ENCODE measurements around the gene RNF130. TPM values are rescaled to one million over a fixed set of nuclear protein-coding genes. Genes with fewer than 3 reads are reported as not detected.
"Not testable (repeated sequence)": the region's sequence is repeated elsewhere in the genome, so short reads cannot be mapped to it uniquely, and the experiment has no call there.

RNF130 gene
- total RNA-seq, 1 experiment from 2014 or later: 99.2 TPM

DNA sequence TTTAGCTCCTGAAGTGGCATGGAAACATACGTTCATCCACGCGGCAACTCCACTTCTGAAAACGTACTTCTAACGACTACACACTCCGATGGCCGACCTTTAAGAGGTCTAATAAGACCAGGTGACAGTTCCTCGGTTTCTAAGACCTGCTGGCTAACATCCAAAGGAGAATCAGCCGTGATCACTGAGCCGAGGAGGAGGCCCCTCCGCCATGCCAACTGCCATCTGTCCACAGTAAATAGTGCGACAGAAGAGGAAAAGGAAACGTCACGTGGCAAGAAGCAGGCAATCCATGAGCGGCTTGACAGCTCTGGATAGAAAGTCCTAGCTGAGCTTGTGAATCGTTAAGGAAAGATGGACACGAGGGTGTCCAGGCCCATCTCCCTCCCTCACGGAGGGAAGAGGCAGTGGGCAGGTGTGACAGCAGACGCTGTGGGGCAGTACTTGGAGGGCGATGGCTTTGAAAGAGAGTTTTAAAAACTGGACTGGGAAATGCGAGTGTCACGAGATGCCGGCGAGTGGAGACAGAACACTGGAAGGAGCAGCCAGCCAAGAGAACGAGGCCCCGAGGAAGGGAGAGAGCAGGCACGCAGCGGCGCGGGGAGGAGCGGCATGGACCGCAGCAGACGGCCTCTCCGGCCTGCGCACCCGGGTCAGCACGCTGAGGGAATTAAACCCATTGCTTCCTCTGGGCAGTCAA, 97.2 kb downstream of the RNF130 start:
- DNase-seq (ENCODE audit: low spot score): no peak

DNA sequence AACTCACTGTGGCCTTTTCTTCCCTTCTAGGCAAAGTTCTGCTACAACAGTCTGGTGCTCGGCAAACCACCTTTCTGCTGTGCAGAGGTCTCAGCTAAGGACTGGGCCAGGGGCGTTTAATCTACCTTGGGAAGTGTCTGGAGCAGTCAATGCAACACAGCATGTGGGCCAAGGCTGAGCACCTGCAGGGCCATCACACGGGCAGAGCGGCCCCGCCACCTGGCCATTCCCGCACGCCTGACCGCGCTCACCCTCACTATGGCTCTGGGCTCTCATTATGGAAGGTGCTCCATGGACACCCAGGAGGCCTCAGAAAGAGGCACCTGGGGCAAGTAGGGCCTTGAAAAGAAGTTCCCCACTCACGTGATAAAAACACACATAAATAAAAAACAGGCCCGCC, 98.2 kb downstream of the RNF130 start:
- no peak for DNase-seq (ENCODE audit: low spot score)

DNA sequence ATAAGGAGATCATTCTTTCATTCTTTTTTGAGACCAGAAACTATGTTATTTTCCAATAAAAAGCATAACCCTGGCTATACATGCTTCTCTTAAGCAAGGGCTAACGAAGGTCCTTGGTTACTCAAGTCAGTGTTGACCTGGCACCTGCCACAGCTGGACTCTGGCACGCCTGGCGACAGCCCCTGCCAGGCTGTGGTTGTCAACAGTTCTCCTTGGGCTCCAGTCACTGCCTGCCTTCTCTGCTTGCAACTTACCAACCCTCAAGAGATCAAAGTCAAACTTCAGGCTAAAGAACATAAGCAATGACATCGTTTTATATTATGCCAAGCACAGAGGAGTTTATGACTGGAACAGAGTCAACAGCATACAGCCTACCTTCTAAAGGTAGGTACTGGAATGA, 102.4 kb downstream of the RNF130 start:
- no peak for DNase-seq (ENCODE audit: low spot score)

DNA sequence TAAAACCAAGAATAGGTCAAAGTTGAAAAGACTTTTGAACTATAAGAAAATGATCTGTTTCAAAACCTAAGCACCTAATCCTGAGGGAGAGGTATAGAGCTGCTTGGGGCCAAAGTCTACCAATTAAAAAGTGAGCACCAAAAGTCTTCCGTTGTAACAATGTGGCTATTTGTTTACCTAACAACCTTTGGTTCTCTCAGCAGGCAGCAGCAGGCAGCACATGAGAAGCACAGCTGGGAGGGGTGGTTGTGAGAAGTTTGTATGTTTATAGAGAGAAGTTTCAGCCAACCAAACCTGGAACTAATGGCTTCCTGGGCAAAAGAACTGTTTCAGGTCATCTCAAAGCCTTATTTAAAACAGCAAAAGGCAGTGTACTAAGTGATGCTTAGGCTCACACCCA, 104.1 kb downstream of the RNF130 start:
- no peak for DNase-seq (ENCODE audit: low spot score)

DNA sequence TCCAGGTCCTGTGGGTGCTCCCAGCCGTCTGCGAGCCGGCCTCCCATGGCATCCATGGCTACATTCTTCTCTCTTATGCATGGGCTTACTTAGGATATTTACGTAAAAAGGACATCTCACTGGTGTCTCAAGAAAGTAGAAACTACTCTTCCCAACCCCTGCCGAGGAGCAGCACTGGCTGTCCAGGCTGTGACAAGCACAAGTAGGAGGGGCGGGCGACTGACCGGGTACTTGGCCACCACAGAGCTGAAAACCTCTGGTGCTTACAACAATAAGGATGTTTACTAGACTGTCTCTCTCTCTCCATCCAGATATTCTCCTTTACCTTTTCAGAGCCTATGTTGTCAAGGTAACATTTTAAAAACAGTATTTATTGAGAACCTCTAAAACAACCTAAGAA, 107.5 kb downstream of the RNF130 start:
- DNase-seq (ENCODE audit: low spot score): no peak

DNA sequence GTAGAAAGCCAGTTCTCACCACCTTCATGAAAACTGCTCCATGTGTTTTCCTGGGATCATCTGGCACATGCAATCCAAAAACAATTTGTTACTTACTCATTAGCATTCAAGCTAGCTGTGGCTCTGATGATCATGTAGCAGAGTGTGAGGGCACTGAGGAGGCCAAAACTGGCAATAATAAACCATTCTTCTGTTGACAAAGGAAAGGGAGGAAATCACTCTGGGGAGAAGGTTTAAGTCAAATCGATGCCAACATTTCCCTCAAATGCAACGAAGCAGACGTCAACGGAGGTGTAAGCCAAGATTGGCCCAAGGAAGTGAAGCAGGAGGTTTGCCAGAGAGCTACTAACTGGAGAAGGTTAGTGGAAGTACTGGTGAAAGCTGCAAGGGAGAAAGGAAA, 108.2 kb downstream of the RNF130 start:
- DNase-seq (ENCODE audit: low spot score): no peak

DNA sequence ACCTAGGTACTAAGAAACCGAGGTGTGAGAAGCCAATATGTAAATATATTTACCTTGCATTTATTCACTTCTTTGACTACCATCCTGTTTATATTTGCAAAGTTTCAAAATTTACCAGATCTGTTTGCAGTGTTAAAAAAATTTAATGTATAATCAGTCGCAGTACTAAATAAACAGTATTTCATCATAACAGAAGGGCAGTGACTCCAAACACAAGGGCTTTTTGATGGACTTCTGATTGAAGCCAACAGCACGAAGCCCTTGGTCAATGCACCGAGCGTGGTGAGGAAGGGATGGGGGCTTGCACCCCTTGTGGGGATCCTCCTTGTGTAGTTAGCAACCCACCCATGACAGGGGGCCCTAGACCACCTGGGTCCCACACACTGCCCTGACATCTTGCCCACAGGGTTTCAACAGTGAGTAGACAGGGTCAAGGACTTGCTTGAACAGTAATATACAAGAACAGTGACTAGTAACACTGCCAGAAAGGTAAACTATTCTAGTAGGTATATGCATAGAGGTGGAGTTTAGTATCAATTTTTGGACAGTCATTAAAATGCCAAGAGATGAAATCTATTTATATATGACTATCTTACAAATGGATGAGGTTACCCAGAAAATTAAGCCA, 111.2 kb downstream of the RNF130 start:
- no peak for DNase-seq (ENCODE audit: low spot score)

DNA sequence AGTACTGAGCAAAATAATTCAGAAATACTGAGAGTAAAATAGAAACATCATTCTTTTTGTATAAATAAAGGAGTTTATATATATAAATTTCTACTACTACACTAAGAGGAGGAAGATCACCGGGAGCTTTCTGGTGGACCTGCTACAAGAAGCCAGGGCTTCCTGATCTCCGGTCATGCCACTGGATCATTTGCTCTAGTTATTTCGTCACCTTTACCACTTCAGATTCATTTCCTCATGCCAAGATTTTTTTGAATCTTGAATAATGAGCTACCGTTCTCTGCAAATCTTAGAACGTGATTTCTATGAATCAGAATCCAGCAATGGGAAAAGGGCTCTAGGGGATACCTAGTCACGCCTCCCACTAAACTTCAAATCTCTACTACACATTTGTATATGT, 111.9 kb downstream of the RNF130 start:
- no peak for DNase-seq (ENCODE audit: low spot score)

DNA sequence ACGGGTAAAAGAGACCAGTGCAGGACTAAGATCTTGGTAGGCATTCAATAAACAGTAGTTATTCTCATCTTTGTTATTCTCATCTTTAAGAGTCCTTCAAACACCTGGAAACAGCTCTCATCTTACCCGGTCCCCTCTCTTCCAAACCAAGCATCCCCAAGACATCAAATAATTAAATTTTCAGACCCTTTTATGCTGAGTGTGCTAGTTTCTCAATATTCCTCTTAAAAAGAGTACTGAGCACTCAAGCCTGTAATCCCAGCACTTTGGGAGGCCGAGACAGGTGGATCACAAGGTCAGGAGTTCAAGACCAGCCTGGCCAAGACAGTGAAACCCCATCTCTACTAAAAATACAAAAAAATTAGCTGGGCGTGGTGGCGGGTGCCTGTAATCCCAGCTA, 112.4 kb downstream of the RNF130 start:
- DNase-seq (ENCODE audit: low spot score): not testable (repeated sequence)

DNA sequence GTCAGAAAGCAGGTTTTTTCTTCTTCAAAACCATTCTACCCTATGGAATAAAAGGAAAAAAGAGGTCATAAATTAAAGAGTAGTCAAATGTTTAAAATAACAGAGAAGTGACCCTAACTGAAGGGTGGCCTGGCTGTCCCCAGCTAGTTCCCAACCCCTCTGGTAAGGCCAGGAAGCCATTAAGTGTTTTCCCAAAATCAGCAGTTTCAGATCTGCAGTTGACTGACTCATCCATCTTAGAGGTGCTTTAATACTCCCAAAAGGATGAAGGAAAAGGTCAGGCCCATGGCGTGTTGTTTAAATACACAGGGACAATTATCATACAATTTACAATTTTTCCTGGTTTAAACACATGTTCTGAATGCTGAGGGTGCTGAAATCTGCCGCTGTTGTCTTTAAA, 115.9 kb downstream of the RNF130 start:
- DNase-seq (ENCODE audit: low spot score): no peak

DNA sequence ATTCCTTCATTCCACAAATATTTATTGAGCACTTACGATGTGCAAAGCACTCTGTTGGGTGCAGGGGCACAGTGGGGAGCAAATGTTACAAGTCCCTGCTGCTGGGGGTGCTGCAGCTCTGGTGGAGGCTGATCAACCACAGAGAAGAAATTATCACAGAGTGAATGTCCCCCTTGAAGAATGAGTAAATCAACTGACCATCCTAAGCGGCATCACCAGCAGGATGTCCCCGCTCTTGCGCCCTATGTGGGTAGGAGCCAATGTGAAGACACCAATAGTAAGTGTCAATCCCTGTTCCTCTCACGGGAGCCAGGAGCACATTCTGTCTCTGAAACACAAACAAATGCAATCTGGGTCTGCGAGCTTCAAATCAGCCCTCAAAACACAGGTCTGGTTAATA, 116.5 kb downstream of the RNF130 start:
- DNase-seq (ENCODE audit: low spot score): no peak

DNA sequence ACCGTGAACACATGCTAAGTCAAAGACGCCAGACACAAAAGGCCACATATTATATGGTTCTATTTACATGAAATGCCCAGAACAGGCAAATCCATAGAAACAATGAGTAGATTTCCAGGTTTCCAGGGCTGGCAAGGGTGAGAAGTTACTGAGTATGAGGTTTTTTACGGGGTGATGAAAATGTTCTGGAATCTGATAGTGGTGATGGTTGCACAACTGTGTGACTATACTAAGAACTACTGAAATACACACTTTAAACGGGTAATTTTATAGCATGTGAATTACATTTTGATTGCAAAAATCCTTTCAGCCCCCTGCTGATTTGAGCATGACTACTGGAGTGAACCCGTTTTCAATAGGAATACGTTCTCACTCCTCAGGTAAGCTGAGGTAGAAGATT, 117.1 kb downstream of the RNF130 start:
- DNase-seq (ENCODE audit: low spot score): no peak

DNA sequence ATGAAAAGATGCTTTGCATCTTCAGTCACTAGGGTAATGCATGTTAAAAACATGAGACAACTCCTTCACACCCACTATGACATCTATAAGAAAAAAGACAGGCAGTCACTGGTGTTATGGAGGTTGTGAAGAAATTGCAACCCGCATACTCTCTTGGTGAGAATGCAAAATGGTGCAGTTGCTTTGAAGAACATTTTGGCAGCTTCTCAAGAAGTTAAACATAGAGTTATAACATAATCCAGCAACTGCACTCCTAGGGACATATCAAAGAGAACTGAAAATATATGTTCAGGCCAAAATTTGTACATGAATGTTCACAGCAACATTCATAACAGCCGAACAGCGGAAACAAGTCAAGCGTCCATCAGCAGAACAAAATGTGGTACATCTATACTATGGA, 117.6 kb downstream of the RNF130 start:
- no peak for DNase-seq (ENCODE audit: low spot score)

DNA sequence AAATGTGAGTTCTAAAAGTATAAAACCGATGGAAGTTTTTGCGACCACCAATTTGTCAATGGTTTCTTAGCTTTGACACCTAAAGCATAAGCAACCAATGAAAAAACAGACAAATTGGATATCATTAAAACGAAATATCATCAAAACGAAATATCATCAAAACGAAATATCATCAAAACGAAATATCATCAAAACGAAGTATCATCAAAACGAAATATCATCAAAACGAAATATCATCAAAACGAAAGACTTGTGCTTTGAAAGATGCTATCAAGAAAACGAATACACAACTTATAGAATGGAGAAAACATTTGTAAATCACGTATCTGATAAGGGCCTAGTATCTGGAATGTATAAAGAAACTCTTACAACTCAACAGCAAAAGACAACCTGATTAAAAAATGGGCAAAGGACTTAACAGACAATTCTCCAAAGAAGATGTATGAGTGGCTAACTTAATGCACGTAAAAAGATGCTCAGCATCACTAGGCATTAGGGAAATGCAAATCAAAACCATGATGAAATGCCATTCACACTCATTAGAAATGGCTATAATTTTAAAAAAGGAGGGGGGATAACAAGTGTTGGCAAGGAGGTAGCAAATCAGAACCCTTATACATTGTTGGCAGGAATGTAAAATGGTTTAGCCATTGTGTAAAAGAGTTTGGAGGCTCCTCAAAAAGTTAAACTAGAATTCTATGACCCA, 134.4 kb downstream of the RNF130 start:
- no peak for DNase-seq (ENCODE audit: low spot score)

DNA sequence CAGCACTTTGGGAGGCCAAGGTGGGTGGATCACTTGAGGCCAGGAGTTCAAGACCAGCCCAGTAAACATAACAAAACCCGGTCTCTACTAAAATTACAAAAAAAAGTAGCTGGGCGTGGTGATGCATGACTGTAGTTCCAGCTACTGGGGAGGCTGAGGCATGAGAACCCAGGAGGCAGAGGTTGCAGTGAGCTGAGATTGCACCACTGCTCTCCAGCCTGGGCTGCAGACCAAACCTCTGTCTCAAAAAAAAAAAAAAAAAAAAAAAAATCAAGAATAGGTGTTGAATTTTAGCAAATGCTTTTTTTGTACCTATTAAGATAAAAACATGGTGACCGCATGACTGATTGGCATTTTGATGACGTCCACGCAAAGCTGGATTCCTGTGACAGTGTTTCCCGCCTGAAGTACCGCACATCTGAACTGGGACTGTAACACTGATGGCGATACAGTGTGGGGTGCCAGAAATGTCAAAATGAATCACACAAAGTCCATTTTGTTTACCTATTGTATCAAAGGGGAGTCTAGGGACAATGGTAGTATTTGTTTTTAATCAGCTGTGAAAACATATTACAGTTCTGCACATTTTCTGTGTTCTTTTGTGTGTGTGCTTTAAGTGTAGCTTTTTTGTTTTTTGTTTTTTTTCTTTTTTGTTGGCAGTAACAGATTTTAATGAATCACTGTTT, 140.6 kb downstream of the RNF130 start:
- no peak for DNase-seq (ENCODE audit: low spot score)

DNA sequence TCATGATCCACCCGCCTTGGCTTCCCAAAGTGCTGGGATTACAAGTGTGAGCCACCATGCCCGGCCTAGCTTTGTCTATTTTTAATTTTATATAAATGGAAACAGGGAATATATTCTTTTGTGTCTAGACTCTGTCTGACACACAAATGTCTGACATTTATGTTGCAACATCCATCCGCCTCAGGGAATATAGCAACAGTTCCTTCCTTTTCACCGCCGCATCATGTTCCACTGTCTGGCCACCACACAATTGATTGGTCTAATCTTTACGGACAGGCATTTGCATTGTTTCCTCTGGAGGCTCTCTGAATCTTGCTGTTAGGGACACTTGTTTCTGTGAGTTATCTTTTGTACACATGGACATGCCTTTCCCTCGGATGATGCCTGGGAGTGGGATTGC, 143.7 kb downstream of the RNF130 start:
- no peak for DNase-seq (ENCODE audit: low spot score)

DNA sequence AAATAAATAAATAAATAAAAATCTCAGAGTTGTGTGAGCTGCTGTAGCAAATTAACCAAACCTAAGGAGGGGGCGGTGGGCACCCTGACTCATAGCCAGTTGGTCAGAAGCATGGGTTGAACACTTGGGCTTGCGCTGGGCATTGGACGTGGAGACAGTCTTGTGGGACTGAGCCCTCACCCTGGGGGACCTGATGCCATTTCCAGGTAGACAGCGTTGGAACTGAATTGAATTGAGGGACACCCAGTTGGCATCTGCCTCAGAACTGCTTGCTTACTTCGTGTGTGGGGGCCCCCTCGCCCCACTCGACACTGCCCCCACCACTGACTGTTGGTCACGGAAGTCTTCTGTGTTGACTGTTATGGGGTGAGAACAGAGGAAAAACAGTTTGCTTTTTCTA, 144.9 kb downstream of the RNF130 start:
- no peak for DNase-seq (ENCODE audit: low spot score)

DNA sequence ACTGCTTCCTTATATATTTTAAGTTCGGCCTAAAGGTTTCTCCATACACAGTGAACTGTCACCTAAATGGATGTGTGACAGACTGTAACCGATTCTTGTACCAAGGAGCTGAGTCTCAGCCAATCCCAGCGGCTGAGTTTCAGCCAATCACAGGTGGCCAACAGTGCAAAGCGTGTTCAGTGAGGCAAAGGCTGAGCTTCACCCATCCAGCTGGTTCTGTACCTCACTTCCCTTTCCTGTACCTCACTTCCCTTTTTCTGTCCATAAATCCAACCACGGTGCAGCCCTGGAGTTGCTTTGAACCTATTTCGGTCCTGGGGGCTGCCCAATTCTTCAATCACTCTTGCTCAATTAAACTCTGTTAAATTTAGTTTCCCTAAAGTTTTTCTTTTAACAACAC, 148.1 kb downstream of the RNF130 start:
- no peak for DNase-seq (ENCODE audit: low spot score)

DNA sequence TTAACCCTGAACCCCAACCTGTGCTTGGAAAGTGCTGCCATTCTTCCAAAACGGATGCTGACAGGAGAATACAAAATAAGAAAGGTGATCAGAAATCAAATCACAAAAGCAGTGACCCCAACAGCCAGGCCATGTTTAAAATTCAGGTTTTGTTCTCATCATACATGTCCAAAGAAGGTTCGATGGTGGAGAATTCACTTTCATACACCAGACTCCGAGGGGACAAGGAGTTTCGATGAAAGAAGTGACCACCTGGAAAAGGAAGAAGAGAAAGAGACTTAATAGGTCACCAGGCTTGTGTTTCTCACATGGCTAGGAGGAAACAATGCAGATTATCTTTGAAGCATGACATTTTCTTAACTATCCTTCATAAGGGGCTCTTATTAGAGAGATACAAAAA, 151.4 kb downstream of the RNF130 start:
- no peak for DNase-seq (ENCODE audit: low spot score)

DNA sequence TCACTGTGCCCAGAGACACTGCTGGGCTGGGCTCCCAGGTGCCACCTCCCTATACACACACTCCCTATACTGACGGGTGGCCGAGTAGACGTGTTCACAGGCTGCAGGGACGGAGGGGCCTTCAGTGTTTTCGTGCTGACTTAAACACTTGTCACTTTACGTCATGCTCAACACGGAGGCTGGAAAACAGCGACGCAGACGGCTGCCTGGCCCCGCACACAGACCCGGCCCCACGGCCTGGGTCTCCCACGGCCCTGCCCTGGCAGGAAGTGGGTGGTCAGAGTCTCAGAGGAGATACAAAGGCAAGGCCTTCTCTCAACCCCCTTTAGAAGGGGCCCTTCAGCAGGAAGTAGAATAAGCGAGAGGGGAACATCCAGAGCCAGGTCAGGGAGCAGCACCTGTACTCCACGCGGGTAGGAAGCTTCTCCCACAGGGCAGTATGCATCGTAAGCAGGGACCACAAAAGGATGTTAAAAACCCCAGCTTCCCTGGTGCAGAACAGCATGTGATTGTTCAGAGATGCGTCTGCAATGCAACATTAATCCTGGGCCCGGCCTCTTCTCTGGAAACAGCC, 152.0 kb downstream of the RNF130 start:
- DNase-seq (ENCODE audit: low spot score): no peak

DNA sequence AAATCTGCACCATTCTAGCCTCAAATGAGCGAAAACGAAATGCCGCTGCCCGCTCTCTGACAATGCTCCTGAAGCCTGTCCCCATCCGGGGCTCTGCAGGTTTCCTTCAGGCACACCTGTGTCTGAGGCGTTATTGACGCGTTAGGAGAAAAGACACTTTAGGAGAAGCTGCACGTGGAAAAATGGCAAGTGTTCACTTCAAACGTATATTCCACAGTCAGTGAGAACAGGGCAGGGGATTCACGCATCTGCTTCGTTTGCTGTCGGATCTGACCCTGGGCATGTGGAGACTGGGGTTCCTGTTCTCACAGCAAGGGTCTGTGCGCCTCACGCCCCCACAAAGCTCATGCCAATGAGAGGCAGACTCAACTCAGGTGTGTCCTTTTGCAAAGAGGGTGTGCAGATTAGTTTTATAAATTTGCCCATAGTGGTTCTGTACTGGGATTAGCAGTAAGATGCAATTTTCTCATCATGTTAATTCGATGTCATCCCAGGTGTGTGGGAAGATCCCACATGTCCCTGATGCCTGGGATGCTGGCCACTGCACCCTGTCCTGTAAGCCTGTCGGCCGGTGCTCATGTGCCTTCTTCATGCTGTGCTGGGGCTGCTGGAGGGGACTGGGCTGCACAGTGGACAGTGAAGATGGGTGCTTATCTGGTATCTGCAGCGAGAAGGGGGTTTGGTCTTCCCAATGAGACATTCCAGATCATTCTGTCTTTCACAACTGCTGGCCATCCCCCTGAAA, 152.6 kb downstream of the RNF130 start:
- DNase-seq (ENCODE audit: low spot score): no peak

DNA sequence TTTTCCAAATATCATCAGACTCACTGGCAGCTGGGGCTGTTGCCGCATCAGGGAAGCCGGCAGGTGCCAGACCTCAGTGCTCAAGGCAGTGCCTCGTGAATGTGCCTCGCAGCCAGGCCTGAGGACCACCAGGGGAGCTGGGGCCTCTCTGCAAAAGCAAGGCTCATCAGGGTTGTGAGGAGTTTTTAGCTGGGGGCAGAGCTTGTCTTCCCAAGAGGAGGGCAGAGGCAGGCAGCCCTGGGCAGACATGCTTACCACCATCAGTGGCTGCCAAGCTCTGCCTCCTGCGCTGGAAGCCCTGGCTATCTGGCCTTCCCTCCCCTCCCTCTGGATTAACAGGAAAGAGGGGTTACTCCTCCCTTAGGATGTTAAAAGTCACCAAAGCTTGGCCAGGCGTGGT, 155.0 kb downstream of the RNF130 start:
- DNase-seq (ENCODE audit: low spot score): no peak
